Measurements from ENCODE around the gene MXD3.
"Not testable (repeated sequence)": the region's sequence is repeated elsewhere in the genome, so short reads cannot be mapped to it uniquely, and the experiment has no call there.

Gene MXD3

GRCh38 chr5:177311723-177312648 is at the start of gene MXD3:
Gene MXD3 (minus strand): TSS chr5:177311898. CDS start chr5:177311830, 68 bp downstream.
- DNase-seq (ENCODE audit: low read depth), result peak; percentile 87

GRCh38 chr5:177360740-177361139 is 49.0 kb upstream of the MXD3 start:
- DNase-seq (ENCODE audit: low read depth), result not testable (repeated sequence)

GRCh38 chr5:177359860-177360259 is 48.2 kb upstream of the MXD3 start:
- no peak for DNase-seq (ENCODE audit: low read depth)

- no peak for DNase-seq (ENCODE audit: low read depth)
These were observed 47.8 kb upstream of the MXD3 start for GRCh38 chr5:177359451-177359851.

- no peak for DNase-seq (ENCODE audit: low read depth)
These were observed 46.7 kb upstream of the MXD3 start for GRCh38 chr5:177358370-177358819.

- no peak for DNase-seq (ENCODE audit: low read depth)
These were observed 46.0 kb upstream of the MXD3 start, which contains the start of gene RGS14 for GRCh38 chr5:177357459-177358351. Gene RGS14 (plus strand): TSS chr5:177357924. CDS start chr5:177358025, 101 bp downstream.

GRCh38 chr5:177357146-177357458 is 45.4 kb upstream of the MXD3 start:
- no peak for DNase-seq (ENCODE audit: low read depth)

- DNase-seq (ENCODE audit: low read depth), result no peak
These were observed 45.0 kb upstream of the MXD3 start for GRCh38 chr5:177356746-177357145.

GRCh38 chr5:177355868-177356168 is 44.1 kb upstream of the MXD3 start:
- no peak for DNase-seq (ENCODE audit: low read depth)

- DNase-seq (ENCODE audit: low read depth), result no peak
These were observed 43.6 kb upstream of the MXD3 start for GRCh38 chr5:177355162-177355867.

GRCh38 chr5:177354711-177355110 is 43.0 kb upstream of the MXD3 start:
- no peak for DNase-seq (ENCODE audit: low read depth)

GRCh38 chr5:177354256-177354655 is 42.6 kb upstream of the MXD3 start:
- DNase-seq (ENCODE audit: low read depth), result no peak

GRCh38 chr5:177353093-177353492 is 41.4 kb upstream of the MXD3 start:
- DNase-seq (ENCODE audit: low read depth), result no peak

- peak; percentile 96 for DNase-seq (ENCODE audit: low read depth)
These were observed 40.0 kb upstream of the MXD3 start, which contains the start of gene LMAN2 for GRCh38 chr5:177351392-177352329. Gene LMAN2 (minus strand): TSS chr5:177351668. CDS start chr5:177351647, 21 bp downstream.

- no peak for DNase-seq (ENCODE audit: low read depth)
These were observed 39.2 kb upstream of the MXD3 start for GRCh38 chr5:177350776-177351391.

GRCh38 chr5:177349762-177350161 is 38.1 kb upstream of the MXD3 start:
- DNase-seq (ENCODE audit: low read depth), result no peak

GRCh38 chr5:177349362-177349647 is 37.6 kb upstream of the MXD3 start:
- DNase-seq (ENCODE audit: low read depth), result no peak

- no peak for DNase-seq (ENCODE audit: low read depth)
These were observed 36.0 kb upstream of the MXD3 start for GRCh38 chr5:177347699-177348098.

- DNase-seq (ENCODE audit: low read depth), result no peak
These were observed 35.1 kb upstream of the MXD3 start for GRCh38 chr5:177346820-177347219.

- no peak for DNase-seq (ENCODE audit: low read depth)
These were observed 33.2 kb upstream of the MXD3 start for GRCh38 chr5:177344891-177345290.

- DNase-seq (ENCODE audit: low read depth), result no peak
These were observed 32.1 kb upstream of the MXD3 start for GRCh38 chr5:177343777-177344176.

All from fibroblast of gingiva (primary cell).